CD4-positive, alpha-beta T cell (primary cell): Measurements from ENCODE around the gene ADCK2. TPM values are rescaled to one million over a fixed set of nuclear protein-coding genes. Genes with fewer than 3 reads are reported as not detected.

Source experiments
- ATAC-seq: fragments of 200-7000 bp; cut with Tn5 transposase; one replicate; pipeline ENCODE4 v1.10.0; 2022; ENCODE audit warnings: mild to moderate bottlenecking; ENCODE audit not compliant: poor library complexity
- CTCF ChIA-PET: fragments of 350-600 bp; sonication (Branson Sonifier 250); formaldehyde crosslinking; loops from one replicate; lab custom pipeline; 2021; ENCODE audit warnings: antibody characterized with exemption, inconsistent platforms; lab: Charles Lee
- POLR2A ChIA-PET: fragments of 350-600 bp; sonication (Branson Sonifier 250); formaldehyde crosslinking; loops from one replicate; lab custom pipeline; 2021; ENCODE audit warnings: antibody characterized with exemption, inconsistent platforms; lab: Charles Lee
- DNase-seq, 14 experiments: peaks; one replicate each; pipeline ENCODE4 v3.0.0-alpha.2; 2013 to 2020; ENCODE audit warnings: mixed read lengths in 2 of 14
- H3K27ac ChIP-seq, 2 donors: one replicate each; pipeline versions ENCODE4 v1.5.1 to v1.7.0; 2013; ENCODE audit warnings: low read length in 2 of 2, low read depth in 1 of 2, mild to moderate bottlenecking in 1 of 2
- H3K27me3 ChIP-seq, 2 experiments: 1 replicate in 1 of 2; 2 replicates in 1 of 2; pipeline versions ENCODE4 v1.6.1 to v1.7.0; 2013; ENCODE audit warnings: low read length in 2 of 2, control low read depth in 1 of 2, mild to moderate bottlenecking in 1 of 2, moderate library complexity in 1 of 2; ENCODE audit not compliant: insufficient read depth in 2 of 2, control insufficient read depth in 1 of 2
- H3K36me3 ChIP-seq: one replicate; pipeline ENCODE4 v1.6.1; 2013; ENCODE audit warnings: low read length, control low read depth; ENCODE audit not compliant: insufficient read depth
- H3K4me1 ChIP-seq: one replicate; pipeline ENCODE4 v1.6.1; 2013; ENCODE audit warnings: low read length, control low read depth; ENCODE audit not compliant: insufficient read depth
- H3K4me3 ChIP-seq: one replicate; pipeline ENCODE4 v1.5.1; 2013; ENCODE audit warnings: mild to moderate bottlenecking, low read length, moderate library complexity
- H3K9me3 ChIP-seq, 2 experiments: 1 replicate in 1 of 2; 2 replicates in 1 of 2; pipeline versions ENCODE4 v1.6.1 to v1.7.0; 2013; ENCODE audit warnings: low read length in 2 of 2, mild to moderate bottlenecking in 2 of 2, control low read depth in 1 of 2, moderate library complexity in 1 of 2; ENCODE audit not compliant: control insufficient read depth in 1 of 2, insufficient read depth in 1 of 2
- H3K27ac Mint-ChIP-seq: one replicate; pipeline ENCODE4 v1.8.0; 2020; ENCODE audit warnings: mixed read lengths
- H3K27me3 Mint-ChIP-seq: one replicate; pipeline ENCODE4 v1.8.0; 2021; ENCODE audit warnings: mixed read lengths
- H3K36me3 Mint-ChIP-seq: one replicate; pipeline ENCODE4 v1.8.0; 2021; ENCODE audit warnings: low read depth, mixed read lengths
- H3K4me1 Mint-ChIP-seq: one replicate; pipeline ENCODE4 v1.8.0; 2021; ENCODE audit warnings: low read depth, mixed read lengths
- H3K4me3 Mint-ChIP-seq: one replicate; pipeline ENCODE4 v1.8.0; 2020; ENCODE audit warnings: mild to moderate bottlenecking, mixed read lengths
- H3K9me3 Mint-ChIP-seq: one replicate; pipeline ENCODE4 v1.8.0; 2020; ENCODE audit warnings: mixed read lengths
- CTCF ChIP-seq: fragments of 200-600 bp; IDR thresholded peaks from one replicate; pipeline ENCODE4 v1.8.0; 2022; ENCODE audit warnings: antibody characterized with exemption, mild to moderate bottlenecking
- intact Hi-C, 2 experiments: fragments of 100-400 bp; cut with DNase I in 1 of 2; cut with micrococcal nuclease in 1 of 2; formaldehyde crosslinking; loops; one replicate each; pipeline versions ENCODE4 v1.15.1 to v1.9.0; 2023 to 2025; cut with DNase I, micrococcal nuclease
- total RNA-seq, 174 experiments: library from RNA in 2 of 174; stranded (reverse) in 2 of 174; gene quantifications; one replicate each; pipeline ENCODE4 v1.2.3 and lab custom pipeline; 2021 to 2026

The ADCK2 gene
- total RNA-seq, 2 experiments from 2014 or later, result 14.8 to 15.7 TPM

- peak in 1 of 14 experiments; percentile 30 for DNase-seq
- Histone ChIP-seq H3K4me1 (peaks cover 14% of the 10 kb centered on the region), H3K9me3 (peaks cover 0 to 6% of the 10 kb centered on the region in 2 experiments), H3K27ac (no peak overlapping the region), H3K27me3 (peaks cover 18 to 21% of the 10 kb centered on the region in 2 experiments), H3K36me3 (no peaks in the 10 kb centered on the region), H3K4me3 (no peak overlapping the region)
- ATAC-seq, result no peak
- Mint-ChIP-seq H3K27me3 (peaks cover 41% of the 10 kb centered on the region), H3K4me1 (peaks cover 6% of the 10 kb centered on the region), H3K4me3 (no peak overlapping the region), H3K9me3 (no peaks in the 10 kb centered on the region), H3K36me3 (no peaks in the 10 kb centered on the region), H3K27ac (no peak overlapping the region)
- intact Hi-C loops, result no loop called here
- TF ChIP-seq CTCF, result no peak
- ChIA-PET POLR2A (no interaction called here), CTCF (no interaction called here)
Measured at GRCh38 chr7:140645166-140645900, 27.4 kb upstream of the ADCK2 start.

GRCh38 chr7:140646931-140647647, 25.7 kb upstream of the ADCK2 start:
- Histone ChIP-seq H3K9me3 (no peaks in the 10 kb centered on the region), H3K27ac (no peak overlapping the region), H3K4me3 (no peak overlapping the region), H3K4me1 (peaks cover 6% of the 10 kb centered on the region), H3K27me3 (peaks cover 6 to 10% of the 10 kb centered on the region in 2 experiments), H3K36me3 (no peaks in the 10 kb centered on the region)
- no peaks in the 10 kb centered on the region for H3K36me3 Mint-ChIP-seq
- H3K9me3 Mint-ChIP-seq, result no peaks in the 10 kb centered on the region
- H3K27me3 Mint-ChIP-seq, result peaks cover 30% of the 10 kb centered on the region
- H3K4me3 Mint-ChIP-seq, result no peak overlapping the region
- CTCF ChIA-PET, result interaction anchor here (1.0 kb wide), 1 partner anchor 10 kb away, joined by 3 read pairs; no protein-coding TSS in a partner anchor
- POLR2A ChIA-PET, result no interaction called here
- H3K4me1 Mint-ChIP-seq, result peaks cover 6% of the 10 kb centered on the region
- intact Hi-C loops, result no loop called here
- peak; percentile 84 for ATAC-seq
- DNase-seq, result peak in 7 of 14 experiments; percentile 13 to 65 (median 40)
- peak; percentile 49 for TF ChIP-seq CTCF
- H3K27ac Mint-ChIP-seq, result no peak overlapping the region

GRCh38 chr7:140649556-140650205, 23.1 kb upstream of the ADCK2 start:
- H3K27ac Mint-ChIP-seq, result no peak overlapping the region
- ATAC-seq, result no peak

More at GRCh38 chr7:140649556-140650205, 23.1 kb upstream of the ADCK2 start:
- H3K9me3 ChIP-seq, result no peaks in the 10 kb centered on the region
- H3K27me3 Mint-ChIP-seq, result peaks cover 22% of the 10 kb centered on the region
- no peaks in the 10 kb centered on the region for H3K9me3 Mint-ChIP-seq
- intact Hi-C loops, result loop anchor here in 1 of 2 experiments (10.0 kb wide), 1 partner anchor 365 kb away; the partner anchor contains the start of gene MRPS33
- H3K36me3 ChIP-seq, result no peaks in the 10 kb centered on the region
- no peak overlapping the region for H3K27ac ChIP-seq
- H3K4me1 Mint-ChIP-seq, result peaks cover 11% of the 10 kb centered on the region
- DNase-seq, result no peak
- H3K4me1 ChIP-seq, result peaks cover 11% of the 10 kb centered on the region
- H3K36me3 Mint-ChIP-seq, result no peaks in the 10 kb centered on the region
- ChIA-PET CTCF (no interaction called here), POLR2A (no interaction called here)
- no peak overlapping the region for H3K4me3 Mint-ChIP-seq
- TF ChIP-seq CTCF, result no peak
- H3K27me3 ChIP-seq, result no peaks in the 10 kb centered on the region
- H3K4me3 ChIP-seq, result no peak overlapping the region
